Anterior cingulate cortex (tissue), 58 donors: Measurements from ENCODE around the gene INCENP.
"Not testable (repeated sequence)": the region's sequence is repeated elsewhere in the genome, so short reads cannot be mapped to it uniquely, and the experiment has no call there.

ENCODE experiments used
- DNase-seq, 58 donors: peaks; one replicate each; lab custom pipeline; 2025; lab: John Stamatoyannopoulos, UW

INCENP gene

DNA sequence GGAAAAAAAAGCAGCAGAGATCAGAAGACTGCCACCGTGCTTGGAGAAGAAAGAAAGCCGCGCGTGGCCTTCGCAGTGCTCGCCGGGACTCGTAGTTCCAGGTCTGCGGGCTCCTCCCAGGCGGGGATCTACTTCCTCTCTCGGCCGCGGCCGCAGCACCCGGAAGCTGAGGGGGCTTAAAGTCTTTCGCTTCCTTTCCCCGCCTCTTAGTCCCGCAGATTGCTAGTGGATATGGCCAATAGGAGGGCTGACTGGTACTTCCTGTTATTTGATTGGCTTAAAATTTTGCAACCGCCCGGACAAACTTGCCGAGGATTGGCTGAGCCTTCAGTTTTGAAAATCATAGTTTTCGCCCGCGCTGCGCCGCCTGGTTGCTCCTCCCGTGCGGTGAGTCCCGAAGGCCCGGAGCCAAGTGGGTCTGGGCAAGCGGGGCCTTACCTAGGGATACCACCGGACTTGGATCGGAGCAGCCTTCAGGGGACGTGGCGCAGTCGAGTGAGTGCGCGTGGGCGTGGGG lies at the start of gene INCENP:
Gene INCENP (plus strand): TSS at position 343 of the 517 bp plus-strand sequence. CDS start 4,151 bp downstream, outside the sequence.
- DNase-seq, result peak; percentile 64 to 99 (median 96)

DNA sequence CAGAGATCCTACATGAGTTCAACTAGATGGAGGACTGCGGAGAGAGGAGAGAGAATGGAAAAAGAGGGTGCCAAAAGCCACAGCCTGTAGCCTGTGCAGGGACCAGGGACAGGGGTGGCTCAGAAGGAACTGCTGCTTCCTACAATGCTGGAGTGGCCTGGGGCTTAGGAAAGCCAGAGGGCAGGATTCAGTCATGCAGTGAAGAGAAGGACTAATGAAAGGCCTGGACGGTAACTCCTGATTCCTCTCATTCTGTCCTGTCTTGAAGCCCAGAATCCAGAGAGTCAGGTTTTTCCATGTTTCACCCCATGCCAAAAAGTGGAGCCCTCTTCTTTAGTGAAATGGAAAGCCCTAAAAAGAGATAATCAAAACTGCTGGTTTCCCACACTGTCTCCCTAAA lies 48.4 kb upstream of the INCENP start:
- DNase-seq, result no peak

DNA sequence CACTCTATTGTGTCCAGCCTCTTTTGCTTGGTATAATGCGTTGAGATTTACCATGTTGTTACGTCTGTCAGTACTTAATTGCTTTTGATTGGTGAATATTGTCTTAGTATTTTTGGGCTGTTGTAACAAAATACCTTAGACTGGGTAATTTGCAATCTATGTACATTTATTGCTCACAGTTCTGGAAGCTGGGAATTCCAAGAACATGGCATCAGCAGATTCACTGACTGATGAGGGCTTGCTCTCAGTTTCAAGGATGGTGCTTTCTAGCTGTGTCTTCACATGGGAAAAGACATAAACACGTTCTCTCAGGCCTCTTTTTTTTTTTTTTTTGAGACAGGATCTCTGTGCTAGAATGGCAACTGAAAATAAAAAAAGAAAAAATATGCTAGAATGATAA lies 46.7 kb upstream of the INCENP start:
- DNase-seq, result no peak

DNA sequence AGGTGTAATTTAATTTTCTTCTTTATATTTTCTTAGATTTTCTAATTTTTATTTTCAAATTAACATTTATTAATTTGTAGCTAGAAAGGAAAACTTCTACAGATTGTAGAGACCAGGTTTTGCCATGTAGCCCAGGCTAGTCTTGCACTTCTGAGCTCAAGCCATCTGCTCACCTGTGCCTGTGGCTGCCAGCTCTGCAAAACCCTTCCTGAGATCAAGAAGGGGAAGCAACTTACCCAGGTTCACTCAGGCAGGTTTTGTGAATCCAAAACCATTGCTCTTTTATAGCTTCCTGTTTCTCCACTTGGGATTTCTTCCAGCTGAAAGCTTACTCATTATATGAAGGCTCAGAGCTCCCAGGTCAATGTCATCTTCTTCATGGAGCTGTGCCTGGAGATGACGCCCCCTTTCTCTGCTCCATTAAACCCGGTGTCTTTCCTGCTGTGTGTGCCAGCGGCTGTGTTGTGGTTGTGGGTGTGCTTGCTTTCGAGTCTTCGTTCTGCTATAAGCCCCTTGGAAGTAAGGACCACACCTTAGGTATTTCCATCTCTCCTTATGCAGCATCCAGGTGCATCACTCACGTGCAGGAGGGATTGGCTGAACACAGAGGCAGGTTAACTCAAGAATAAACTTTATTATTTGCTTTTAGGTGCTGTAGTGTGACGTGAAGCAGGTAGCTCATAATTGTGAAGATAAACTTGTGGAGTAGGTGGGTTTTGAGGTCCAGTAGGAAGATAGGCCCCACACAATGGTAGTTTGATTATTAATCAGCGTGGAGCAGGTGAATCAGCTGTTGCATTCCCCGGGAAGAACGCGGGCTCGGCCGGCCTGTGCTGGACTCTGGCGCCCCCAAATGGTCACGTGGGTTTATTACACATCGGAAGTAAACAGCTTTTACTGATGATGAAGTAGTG lies 42.2 kb upstream of the INCENP start:
- peak in 57 of 58 donors; percentile 2 to 88 (median 73) for DNase-seq

DNA sequence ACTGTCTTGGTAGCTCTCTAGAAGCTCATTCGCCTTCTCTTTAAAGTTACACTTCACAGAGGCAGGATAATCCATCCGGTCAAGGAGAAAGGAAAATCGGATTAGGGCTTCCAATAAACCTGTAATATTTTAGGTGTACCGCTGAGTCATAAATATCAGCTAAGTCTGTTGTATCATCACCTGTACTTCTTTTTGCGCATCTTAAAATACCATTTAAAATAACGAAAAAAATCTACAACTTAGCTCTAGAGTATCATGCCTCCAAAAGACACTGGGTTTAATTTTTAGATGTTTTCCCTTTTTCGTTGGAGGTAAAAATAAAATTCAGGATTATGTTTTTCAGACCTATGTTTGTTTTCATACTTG lies 41.5 kb upstream of the INCENP start:
- DNase-seq, result no peak

DNA sequence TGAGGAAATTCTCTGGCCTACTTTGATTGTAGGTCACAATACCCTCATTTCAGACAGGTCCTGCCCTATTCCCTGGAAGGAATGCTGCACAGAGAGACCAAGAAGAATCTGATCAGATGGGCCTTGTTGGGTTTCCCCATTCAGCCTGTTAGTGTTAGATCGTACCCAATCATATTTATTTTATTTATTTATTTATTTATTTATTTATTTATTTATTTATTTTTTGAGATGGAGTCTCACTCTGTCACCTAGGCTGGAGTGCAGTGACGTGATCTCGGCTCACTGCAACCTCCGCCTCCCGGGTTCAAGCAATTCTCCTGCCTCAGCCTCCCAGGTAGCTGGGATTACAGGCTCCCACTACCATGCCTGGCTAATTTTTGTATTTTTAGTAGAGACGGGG lies 39.0 kb upstream of the INCENP start:
- DNase-seq, result not testable (repeated sequence)

DNA sequence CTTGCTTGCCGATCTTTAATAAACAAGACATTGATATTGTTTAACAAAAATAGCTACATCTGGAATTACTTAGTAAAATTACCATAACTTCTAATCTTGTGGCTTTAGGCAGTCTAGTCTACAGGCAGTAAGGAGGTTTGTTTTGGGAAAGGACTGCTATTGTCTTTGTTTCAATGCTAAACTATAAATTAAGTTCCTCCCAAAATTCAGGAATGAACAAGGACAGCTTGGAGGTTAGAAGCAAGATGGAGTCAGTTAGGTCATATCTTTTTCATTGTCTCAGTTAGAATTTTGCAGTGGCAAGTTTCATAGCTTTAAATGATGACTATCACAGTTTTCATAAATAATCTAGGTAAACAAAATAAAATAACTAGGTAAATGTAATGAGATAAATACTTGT lies 36.1 kb upstream of the INCENP start:
- DNase-seq, result no peak

DNA sequence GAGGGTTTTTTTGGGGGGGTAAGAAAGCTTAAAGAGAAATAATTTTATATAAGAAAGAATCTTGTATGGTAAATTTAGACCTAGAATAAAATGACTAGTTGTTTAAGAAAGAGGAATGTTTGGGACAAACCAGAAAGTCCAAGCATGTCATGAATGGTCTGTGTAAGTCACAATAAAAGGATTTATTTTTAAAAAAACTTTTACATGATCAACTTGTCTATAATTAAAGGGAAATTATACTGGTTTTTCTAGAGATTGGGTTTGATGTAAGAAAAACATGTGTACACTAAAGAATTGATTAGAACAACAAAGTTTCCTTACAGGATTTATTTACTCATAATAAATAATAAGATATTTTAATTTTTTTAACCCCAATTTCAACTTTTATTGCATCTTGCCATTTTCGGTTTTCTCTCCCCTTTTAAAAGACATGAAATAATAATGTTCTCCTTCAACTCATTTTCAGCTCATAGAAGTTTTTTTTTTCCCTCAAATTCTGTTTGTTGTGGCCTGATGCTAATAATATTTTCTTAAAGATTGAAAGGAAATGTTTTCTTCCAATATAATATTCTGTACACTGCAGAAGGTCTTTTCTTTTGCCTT lies 35.4 kb upstream of the INCENP start:
- DNase-seq, result no peak

DNA sequence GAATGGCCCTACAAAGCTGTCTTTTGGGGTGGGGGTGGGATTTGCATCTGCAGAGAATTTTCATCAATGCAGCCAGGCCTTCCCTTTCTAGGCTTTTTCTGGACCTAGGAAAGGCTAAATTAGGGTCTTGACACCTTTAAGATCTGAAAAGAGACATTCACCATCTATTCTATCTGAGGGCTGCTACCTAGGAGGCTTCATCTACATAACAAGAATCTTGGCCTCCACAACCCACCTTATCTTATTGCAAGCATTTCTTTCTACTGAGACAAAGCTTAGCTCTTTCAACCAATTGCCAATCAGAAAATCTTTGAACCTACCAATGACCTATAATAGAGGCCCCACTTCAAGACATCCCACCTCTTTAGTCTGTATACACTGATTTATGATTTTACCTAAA lies 20.7 kb upstream of the INCENP start:
- DNase-seq, result no peak

DNA sequence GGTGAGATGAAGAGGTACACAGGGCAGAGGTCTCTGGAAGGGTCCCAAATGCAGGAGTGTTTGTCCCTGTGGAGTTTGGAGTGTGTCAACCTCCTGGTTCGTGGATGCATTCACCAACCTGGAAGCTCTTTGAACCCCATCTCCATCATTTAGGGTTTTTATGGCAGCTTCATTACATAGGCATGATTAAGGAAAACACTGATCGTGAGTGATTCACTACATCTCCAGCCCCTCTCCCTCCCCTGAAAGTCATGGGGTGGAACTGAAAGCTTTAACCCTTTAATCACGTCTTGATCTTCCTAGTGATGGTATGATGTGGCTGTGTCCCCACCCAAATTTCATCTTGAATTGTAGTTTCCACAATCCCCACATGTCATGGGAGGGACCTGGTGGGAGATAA lies 19.8 kb upstream of the INCENP start:
- no peak for DNase-seq

DNA sequence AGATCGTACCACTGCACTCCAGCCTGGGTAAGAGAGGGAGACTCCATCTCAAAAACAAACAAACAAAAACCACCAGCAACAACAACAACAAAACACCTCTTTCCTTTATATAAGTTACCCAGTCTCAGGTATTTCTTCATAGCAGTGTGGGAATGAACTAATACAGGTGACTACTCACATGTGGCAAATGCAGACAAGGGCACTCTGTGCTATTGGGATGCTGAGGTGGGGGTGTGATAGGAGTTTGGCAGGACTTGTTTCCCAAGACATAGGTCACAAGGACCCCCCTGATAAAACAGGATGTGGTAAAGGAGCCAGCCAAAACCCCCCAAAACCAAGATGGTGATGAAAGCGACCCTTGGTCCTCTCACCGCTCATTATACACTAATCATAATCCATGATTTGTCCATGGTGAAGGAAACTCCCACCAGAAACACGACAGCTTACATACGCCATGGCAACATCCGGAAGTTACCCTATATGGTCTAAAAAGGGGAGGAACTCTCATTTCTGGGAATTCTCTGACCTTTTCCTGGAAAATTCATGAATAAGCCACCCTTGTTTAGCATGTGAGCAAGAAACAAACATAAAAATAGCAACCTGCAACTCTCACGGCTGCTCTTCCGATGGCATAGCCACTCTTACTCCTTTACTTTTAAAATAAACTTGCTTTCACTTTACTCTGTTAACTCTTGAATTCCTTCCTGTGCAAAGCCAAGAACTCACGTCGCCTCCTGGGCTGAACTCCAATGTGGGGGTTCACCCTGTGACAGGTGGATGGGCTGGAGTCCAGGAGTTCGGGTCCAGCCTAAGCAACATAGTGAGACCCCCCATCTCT lies 18.8 kb upstream of the INCENP start:
- DNase-seq, result no peak

DNA sequence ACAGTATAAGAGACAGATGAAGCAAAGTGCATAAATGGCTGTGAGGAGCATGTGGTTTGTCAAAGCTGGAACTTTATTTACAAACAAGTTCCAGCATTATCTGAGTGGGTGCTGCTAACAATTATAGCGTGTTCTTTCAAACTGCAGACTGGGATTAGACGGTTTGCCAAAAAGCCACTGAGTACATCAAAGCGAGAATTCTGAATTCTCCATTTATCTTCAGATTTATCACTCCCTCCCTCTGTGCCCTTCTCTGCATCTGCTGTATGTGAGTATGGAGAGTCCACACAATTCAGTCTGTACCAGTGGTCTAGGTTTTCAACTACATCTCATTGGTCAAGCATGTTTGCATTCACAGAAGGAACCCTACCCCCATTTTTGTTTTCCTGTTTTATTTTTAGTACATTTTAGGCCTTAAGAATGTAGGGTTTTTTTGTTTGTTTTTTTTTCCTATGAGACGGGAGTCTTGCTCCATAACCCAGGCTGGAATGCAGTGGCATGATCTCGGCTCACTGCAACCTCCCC lies 18.1 kb upstream of the INCENP start:
- peak in 1 of 58 donors; percentile 17 for DNase-seq

DNA sequence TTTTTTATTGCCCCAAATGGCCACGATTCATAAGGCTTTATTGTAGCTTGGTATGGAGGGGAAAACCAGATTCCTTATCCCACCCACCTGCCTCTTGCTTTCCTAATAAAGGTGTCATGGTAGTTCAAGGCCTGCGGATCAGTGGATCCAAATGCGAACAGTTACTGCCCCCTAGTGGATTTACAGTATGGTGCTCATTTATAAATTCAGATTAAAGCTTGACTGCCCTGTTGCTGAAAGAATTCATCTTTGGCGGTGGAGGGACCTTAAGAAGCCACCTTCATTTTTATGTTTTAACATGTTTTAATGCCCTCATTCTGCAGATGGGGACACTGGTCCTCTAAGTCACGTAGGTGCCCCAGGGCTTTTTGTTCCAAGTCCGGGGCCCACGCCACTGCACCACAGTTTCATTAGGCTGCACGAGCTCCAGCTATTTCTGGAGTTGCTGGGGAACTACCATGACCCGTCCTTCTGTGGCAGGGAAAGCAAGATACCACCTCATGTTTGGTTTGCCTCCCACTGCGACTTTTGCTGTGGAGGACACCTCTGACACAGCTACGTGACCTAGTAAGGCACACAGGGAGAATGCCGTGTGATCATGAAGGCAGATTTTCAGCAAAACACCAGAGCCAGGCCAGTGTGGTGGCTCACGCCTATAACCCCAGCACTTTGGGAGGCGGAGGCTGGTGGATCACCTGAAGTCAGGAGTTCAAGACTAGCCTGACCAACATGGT lies 15.6 kb upstream of the INCENP start:
- peak in 17 of 58 donors; percentile 10 to 81 (median 26) for DNase-seq

DNA sequence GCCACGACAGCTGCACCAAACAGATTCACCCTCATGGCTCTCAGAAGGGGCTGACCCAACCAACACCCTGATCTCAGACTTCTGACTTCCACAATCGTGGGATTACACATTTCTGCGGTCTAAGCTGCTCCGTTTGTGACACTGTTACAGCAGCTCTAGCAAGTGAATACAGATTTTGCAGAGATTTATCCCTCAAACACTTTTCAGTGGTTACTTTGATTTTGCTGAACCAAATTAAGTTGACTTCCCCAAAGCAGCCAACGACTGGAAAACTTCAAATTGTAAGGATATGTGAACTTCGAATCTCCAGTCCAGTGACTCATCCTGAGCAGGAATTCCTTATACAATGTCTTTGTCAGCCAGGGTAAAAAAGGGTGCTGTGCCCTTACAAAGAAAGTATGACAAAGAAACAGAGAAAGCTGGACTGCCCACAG lies 14.8 kb upstream of the INCENP start:
- no peak for DNase-seq

DNA sequence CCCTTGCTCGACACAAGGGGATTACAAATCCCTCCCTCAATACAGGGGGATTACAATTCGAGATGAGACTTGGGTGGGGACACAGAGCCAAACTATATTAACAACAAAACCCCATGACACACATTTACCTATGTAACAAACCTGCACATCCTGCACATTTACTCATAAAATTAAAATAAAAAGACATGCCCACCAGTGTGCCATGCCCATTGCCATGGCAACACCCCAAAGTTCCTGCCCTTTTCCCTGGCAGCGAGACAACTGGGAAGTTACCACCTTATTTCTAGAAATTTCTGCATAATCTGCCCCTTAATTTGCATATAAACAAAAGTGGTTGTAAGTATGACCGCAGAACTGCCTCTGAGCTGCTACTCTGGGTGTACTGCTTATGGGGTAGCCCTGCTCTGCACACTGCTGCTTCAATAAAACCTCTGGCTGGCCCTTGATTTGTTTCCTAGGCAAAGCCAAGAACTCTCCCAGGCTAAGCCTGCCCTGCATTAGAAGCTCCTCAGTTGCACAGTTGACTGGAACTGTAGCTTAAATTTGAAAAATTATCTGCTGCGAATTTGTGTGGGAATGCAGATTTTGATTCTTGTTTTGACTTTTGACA lies 8.6 kb upstream of the INCENP start:
- DNase-seq, result peak in 1 of 58 donors; percentile 21

DNA sequence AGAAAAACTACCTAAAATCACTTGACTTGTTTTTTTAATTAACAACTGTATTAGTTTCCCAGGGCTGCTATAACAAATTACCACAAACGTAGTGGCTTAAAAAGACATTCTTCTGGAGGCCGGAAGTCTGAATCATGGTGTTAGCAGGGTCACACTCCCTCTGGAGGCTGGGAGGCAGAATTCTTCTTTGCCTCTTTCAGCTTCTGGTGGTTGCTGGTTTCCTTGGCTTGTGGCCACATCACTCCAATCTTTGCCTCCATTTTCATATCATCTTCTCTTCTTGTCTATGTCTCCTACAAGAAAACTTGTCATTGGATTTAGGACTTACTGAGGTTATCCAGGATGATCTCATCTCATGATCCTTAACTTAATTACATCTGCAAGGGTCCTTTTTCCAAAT lies 7.4 kb upstream of the INCENP start:
- DNase-seq, result no peak

DNA sequence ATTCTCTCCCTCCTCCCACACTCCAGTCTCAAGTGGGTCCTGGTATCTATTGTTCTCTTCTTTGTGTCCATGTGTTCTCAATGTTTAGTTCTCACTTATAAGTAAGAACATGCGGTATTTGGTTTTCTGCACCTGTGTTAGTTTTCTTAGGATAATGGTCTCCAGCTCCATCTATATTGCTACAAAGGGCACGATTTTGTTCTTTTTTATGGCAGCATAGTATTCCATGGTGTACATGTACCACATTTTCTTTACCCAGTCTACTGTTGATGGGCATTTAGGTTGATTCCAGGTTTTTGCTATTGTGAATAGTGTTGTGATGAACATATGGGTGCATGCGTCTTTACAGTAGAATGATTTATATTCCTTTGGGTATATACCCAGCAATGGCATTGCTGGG lies 4.2 kb upstream of the INCENP start:
- DNase-seq, result no peak

DNA sequence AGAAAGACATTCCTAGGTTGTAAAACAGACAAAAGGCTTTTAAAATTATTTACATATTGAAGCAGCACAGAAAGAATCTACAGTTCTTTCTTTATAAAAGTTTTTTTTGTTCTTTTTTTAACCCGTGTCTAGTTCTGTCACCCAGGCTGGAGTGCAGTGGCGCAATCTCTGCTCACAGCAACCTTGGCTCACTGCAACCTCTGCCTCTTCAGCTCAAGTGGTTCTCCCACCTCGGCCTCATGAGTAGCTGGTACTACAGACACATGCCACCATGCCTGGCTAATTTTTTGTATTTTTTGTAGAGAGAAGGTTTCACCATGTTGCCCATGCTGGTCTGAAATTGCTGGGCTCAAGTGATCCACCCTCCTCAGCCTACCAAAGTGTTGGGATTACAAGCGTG lies 3.8 kb upstream of the INCENP start:
- no peak for DNase-seq

DNA sequence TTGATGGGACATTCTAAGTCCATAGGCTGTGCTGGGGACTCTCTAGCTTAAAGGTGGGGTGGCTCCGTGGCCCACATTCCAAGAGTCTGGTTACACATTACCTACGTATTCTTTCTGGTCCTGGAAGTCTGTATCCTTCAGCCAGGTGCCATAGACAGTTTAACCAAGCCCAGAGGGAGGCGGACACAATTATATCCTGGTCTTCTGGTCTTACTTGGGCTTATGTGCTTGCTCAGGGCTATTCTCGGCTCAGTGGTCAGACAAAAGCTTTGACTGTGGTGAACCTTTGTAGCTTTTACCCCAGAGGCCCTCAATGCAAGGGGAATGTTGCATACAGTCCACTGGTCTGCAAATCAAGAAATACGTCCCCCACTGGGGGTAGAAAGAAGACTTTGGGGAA lies 3.4 kb upstream of the INCENP start:
- no peak for DNase-seq
